Liver (tissue), 9 donors: ENCODE results near the gene CBFB. TPM values are rescaled to one million over a fixed set of nuclear protein-coding genes. Genes with fewer than 3 reads are reported as not detected.
A peak's percentile ranks its signal among the peaks of the same experiment; 100 is the strongest.

Experiments
- DNase-seq: peaks from one replicate; pipeline ENCODE4 v3.0.0-alpha.2; 2017; ENCODE audit warnings: low spot score
- H3K27ac ChIP-seq, 2 donors: one replicate each; pipeline ENCODE4 v1.7.0; 2013; ENCODE audit warnings: inconsistent platforms in 2 of 2, low read length in 2 of 2, control low read depth in 1 of 2, low read depth in 1 of 2, mild to moderate bottlenecking in 1 of 2
- H3K27me3 ChIP-seq, 4 donors: one replicate each; pipeline versions ENCODE4 v1.6.1 to v1.7.0; 2013; ENCODE audit warnings: low read length in 3 of 4, inconsistent platforms in 1 of 4, mild to moderate bottlenecking in 1 of 4, moderate library complexity in 1 of 4; ENCODE audit not compliant: control insufficient read depth in 4 of 4, insufficient read depth in 4 of 4
- H3K36me3 ChIP-seq, 4 donors: one replicate each; pipeline versions ENCODE4 v1.6.1 to v1.7.0; 2013; ENCODE audit warnings: low read length in 3 of 4, mild to moderate bottlenecking in 3 of 4, low read depth in 1 of 4, moderate library complexity in 1 of 4; ENCODE audit not compliant: control insufficient read depth in 4 of 4, insufficient read depth in 3 of 4
- H3K4me1 ChIP-seq, 4 donors: one replicate each; pipeline versions ENCODE4 v1.6.1 to v1.7.0; 2013; ENCODE audit warnings: low read length in 3 of 4, mild to moderate bottlenecking in 3 of 4, moderate library complexity in 1 of 4; ENCODE audit not compliant: control insufficient read depth in 4 of 4, insufficient read depth in 4 of 4
- H3K4me3 ChIP-seq, 3 donors: one replicate each; pipeline versions ENCODE4 v1.6.1 to v1.7.0; 2013; ENCODE audit warnings: low read length in 3 of 3, control low read depth in 1 of 3, low read depth in 1 of 3, mild to moderate bottlenecking in 1 of 3
- H3K9ac ChIP-seq, 2 donors: one replicate each; pipeline ENCODE4 v1.7.0; 2013; ENCODE audit warnings: low read length in 2 of 2, mild to moderate bottlenecking in 2 of 2, moderate library complexity in 2 of 2, control low read depth in 1 of 2, low read depth in 1 of 2
- H3K9me3 ChIP-seq, 4 donors: one replicate each; pipeline versions ENCODE4 v1.6.1 to v1.7.0; 2013; ENCODE audit warnings: low read length in 3 of 4; ENCODE audit not compliant: control insufficient read depth in 4 of 4
- FOXA1 ChIP-seq: IDR thresholded peaks from 2 replicates; pipeline ENCODE4 v1.6.1; 2016; ENCODE audit warnings: antibody characterized with exemption
- FOXA2 ChIP-seq: IDR thresholded peaks from 2 replicates; pipeline ENCODE4 v1.6.1; 2016; ENCODE audit warnings: antibody characterized with exemption
- HNF4A ChIP-seq, 2 donors: conservative IDR thresholded peaks; 2 replicates each; pipeline ENCODE4 v1.6.1; 2016; ENCODE audit warnings: antibody characterized with exemption in 2 of 2, mild to moderate bottlenecking in 2 of 2
- HNF4G ChIP-seq: IDR thresholded peaks from 2 replicates; pipeline ENCODE4 v1.6.1; 2016; ENCODE audit warnings: antibody characterized with exemption
- JUND ChIP-seq, 2 donors: IDR thresholded peaks; 2 replicates each; pipeline ENCODE4 v1.6.1; 2016; ENCODE audit warnings: antibody characterized with exemption in 2 of 2
- NR2F2 ChIP-seq: IDR thresholded peaks from 2 replicates; pipeline ENCODE4 v1.6.1; 2016; ENCODE audit warnings: antibody characterized with exemption
- RAD21 ChIP-seq, 2 donors: IDR thresholded peaks; 2 replicates each; pipeline ENCODE4 v1.6.1; 2016; ENCODE audit warnings: antibody characterized with exemption in 2 of 2, mild to moderate bottlenecking in 2 of 2
- RXRA ChIP-seq, 2 donors: IDR thresholded peaks; 2 replicates each; pipeline ENCODE4 v1.6.1; 2017 to 2018; ENCODE audit warnings: antibody characterized with exemption in 2 of 2, mild to moderate bottlenecking in 1 of 2
- SP1 ChIP-seq: IDR thresholded peaks from 2 replicates; pipeline ENCODE4 v1.6.1; 2018; ENCODE audit warnings: antibody characterized with exemption, mild to moderate bottlenecking
- TAF1 ChIP-seq: conservative IDR thresholded peaks from 2 replicates; pipeline ENCODE4 v1.6.1; 2016; ENCODE audit warnings: antibody characterized with exemption, mild to moderate bottlenecking
- YY1 ChIP-seq: IDR thresholded peaks from 2 replicates; pipeline ENCODE4 v1.6.1; 2016; ENCODE audit warnings: antibody characterized with exemption, mild to moderate bottlenecking
- WGBS: extraction: QIAGEN DNeasy Blood & Tissue Kit; methylation state at CpG from one replicate; pipeline ENCODE4 v1.1.7; 2013; 5-methylcytosine and 5-hydroxymethylcytosine counted together
- polyA plus RNA-seq, 2 donors: library from polyadenylated mRNA; stranded (reverse) in 1 of 2; unstranded in 1 of 2; fragments of 200-250 nt in 1 of 2; fragments of >200 nt in 1 of 2; fragmentation: Nextera tagmentation in 1 of 2; extraction: Ambion mirVana in 1 of 2; gene quantifications; one replicate each; pipeline versions ENCODE4 v1.2.1 to v1.2.3, GENCODE V29; 2013 to 2015
- total RNA-seq, 2 donors: library from RNA; depleted of rRNA; stranded (reverse); fragments of >200 nt; gene quantifications; one replicate each; pipeline ENCODE4 v1.2.3, GENCODE V29; 2014
- TF ChIP-seq, protein P1 (sequence below): fragments of 150-350 bp; IDR thresholded peaks from 2 replicates; pipeline ENCODE4 v1.5.1; 2017; ENCODE audit warnings: improper control_type of control experiment, low read depth, low read length; ENCODE audit not compliant: missing input control
- TF ChIP-seq, protein P2 (sequence below): IDR thresholded peaks from 2 replicates; pipeline ENCODE4 v1.6.1; 2016; ENCODE audit warnings: antibody characterized with exemption
- TF ChIP-seq, protein P3 (sequence below): IDR thresholded peaks from 2 replicates; pipeline ENCODE4 v1.6.1; 2016; ENCODE audit warnings: antibody characterized with exemption, mild to moderate bottlenecking
- TF ChIP-seq, protein P4 (sequence below): IDR thresholded peaks from 2 replicates; pipeline ENCODE4 v1.6.1; 2016; ENCODE audit warnings: antibody characterized with exemption
- donor health status: healthy.
- donor health status: healthy.
- donor health status: healthy.
- donor health status: healthy.
- donor health status: healthy.

The CBFB gene
- total and polyA plus RNA-seq, 4 donors, result 6.8 to 19.3 (median 11.2) TPM

DNA sequence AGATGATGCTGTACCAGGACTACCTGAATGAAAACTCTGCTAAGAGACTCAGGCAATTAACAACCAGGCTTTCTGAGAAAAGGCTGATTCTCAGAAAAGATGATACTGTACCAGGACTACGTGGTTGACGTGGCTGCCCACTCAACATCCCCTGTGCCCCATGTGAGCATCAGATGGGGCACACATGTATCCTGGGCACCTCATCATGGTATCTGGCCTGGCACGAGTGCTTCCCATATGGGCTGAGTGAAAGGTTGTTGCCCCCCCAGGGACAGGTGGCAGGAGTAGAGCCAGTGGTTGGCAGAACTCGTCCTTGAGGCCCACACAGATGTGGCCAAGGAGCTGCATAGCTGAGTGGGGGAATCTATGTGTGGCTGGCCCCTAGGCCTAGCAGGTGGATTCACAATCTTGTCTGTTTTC lies 44.0 kb upstream of the CBFB start:
- H3K27me3 ChIP-seq, result no peaks in the 10 kb centered on the region
- no peak overlapping the region for H3K27ac ChIP-seq
- no peak for DNase-seq
- H3K9ac ChIP-seq, result no peak overlapping the region
- WGBS, result 89% methylated on average over 4 of the region's 4 CpGs
- H3K9me3 ChIP-seq, result no peaks in the 10 kb centered on the region
- H3K4me1 ChIP-seq, result peaks cover 6 to 12% (median 9%) of the 10 kb centered on the region in 4 donors
- no peak overlapping the region for H3K4me3 ChIP-seq
- TF ChIP-seq JUND (IDR thresholded peaks at IDR 0.05), result no peak
- no peak for TF ChIP-seq HNF4A (conservative IDR thresholded peaks at IDR 0.05)
- no peak for TF ChIP-seq YY1
- no peaks in the 10 kb centered on the region for H3K36me3 ChIP-seq

DNA sequence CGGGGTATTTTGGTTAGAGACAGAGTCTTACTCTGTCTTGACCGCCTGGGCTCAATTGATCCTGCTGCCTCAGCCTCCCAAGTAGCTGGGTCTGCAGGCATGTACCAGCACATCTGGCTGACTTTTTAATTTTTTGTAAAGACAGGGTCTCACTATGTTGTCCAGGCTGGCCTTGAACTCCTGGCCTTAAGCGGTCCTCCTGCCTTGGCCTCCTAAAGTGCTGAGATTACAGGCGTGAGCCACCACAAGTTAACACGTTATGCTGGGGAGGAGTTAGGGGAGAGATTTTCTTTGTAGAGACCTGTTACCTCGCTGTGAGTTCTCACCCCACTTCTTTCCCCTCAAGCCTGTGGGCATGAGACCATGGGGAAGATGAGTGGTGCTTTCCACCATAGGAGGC lies 42.4 kb upstream of the CBFB start:
- no peak for DNase-seq
- no peak for TF ChIP-seq NR2F2
- no peak overlapping the region for H3K27ac ChIP-seq
- WGBS, result 97% methylated on average over 6 of the region's 6 CpGs
- no peak overlapping the region for H3K4me3 ChIP-seq
- no peaks in the 10 kb centered on the region for H3K36me3 ChIP-seq
- H3K9ac ChIP-seq, result no peak overlapping the region
- H3K4me1 ChIP-seq, result peaks cover 6 to 12% (median 9%) of the 10 kb centered on the region in 4 donors
- H3K9me3 ChIP-seq, result no peaks in the 10 kb centered on the region
- H3K27me3 ChIP-seq, result no peaks in the 10 kb centered on the region

DNA sequence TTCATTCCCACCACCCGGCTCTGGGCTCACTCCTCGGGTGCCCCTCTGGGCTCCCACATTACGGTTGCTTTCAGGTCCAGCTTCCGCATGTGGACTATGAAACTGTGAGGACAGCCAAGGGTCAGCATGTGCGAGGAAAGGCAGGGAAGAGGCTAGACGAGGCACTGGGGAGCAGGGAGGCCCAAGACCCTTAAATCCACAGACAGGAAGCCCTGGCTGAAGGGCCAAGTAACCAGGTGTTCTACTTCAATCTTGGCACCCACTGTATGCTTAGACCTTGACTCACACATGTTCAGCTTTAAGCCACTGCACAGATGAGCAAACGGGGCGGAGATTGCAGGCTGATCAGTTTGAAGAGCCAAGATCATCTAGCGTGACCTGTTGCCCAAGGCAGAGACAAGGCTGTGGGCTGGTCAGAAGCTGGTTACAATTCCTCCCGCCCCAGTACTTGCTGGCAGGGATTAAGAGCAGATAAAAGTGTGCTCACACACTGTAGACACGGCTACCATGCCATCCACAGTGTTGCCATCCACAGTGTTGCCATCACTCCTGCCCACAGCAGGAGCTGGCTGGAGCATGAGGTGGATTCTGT lies 40.7 kb upstream of the CBFB start, which contains the start of gene CES4A:
Gene CES4A, plus strand, starts transcription at position 393 of the 592 bp plus-strand sequence. Its CDS starts 184 bp downstream, at position 577.
- Histone ChIP-seq H3K9ac (no peak within 1 kb of the TSS), H3K9me3 (no peaks in the 10 kb centered on the region), H3K27ac (peak within 1 kb of the TSS; percentile 64 to 77), H3K4me3 (no peak within 1 kb of the TSS), H3K27me3 (no peaks in the 10 kb centered on the region), H3K36me3 (no peaks in the 10 kb centered on the region), H3K4me1 (peaks cover 6 to 12% (median 9%) of the 10 kb centered on the region in 4 donors)
- WGBS, result 39% methylated on average over 11 of the region's 11 CpGs
- peak; percentile 56 for TF ChIP-seq YY1
- TF ChIP-seq, protein P1, sequence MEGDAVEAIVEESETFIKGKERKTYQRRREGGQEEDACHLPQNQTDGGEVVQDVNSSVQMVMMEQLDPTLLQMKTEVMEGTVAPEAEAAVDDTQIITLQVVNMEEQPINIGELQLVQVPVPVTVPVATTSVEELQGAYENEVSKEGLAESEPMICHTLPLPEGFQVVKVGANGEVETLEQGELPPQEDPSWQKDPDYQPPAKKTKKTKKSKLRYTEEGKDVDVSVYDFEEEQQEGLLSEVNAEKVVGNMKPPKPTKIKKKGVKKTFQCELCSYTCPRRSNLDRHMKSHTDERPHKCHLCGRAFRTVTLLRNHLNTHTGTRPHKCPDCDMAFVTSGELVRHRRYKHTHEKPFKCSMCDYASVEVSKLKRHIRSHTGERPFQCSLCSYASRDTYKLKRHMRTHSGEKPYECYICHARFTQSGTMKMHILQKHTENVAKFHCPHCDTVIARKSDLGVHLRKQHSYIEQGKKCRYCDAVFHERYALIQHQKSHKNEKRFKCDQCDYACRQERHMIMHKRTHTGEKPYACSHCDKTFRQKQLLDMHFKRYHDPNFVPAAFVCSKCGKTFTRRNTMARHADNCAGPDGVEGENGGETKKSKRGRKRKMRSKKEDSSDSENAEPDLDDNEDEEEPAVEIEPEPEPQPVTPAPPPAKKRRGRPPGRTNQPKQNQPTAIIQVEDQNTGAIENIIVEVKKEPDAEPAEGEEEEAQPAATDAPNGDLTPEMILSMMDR, result no peak
- peak; percentile 85 for TF ChIP-seq NR2F2
- peak; percentile 82 to 83 for TF ChIP-seq HNF4A (conservative IDR thresholded peaks at IDR 0.05)
- no peak for TF ChIP-seq HNF4G
- peak; percentile 16 to 59 for TF ChIP-seq JUND (IDR thresholded peaks at IDR 0.05)
- TF ChIP-seq, protein P2, sequence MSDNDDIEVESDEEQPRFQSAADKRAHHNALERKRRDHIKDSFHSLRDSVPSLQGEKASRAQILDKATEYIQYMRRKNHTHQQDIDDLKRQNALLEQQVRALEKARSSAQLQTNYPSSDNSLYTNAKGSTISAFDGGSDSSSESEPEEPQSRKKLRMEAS, result peak; percentile 98
- peak; percentile 72 for TF ChIP-seq SP1
- TF ChIP-seq, protein P3, sequence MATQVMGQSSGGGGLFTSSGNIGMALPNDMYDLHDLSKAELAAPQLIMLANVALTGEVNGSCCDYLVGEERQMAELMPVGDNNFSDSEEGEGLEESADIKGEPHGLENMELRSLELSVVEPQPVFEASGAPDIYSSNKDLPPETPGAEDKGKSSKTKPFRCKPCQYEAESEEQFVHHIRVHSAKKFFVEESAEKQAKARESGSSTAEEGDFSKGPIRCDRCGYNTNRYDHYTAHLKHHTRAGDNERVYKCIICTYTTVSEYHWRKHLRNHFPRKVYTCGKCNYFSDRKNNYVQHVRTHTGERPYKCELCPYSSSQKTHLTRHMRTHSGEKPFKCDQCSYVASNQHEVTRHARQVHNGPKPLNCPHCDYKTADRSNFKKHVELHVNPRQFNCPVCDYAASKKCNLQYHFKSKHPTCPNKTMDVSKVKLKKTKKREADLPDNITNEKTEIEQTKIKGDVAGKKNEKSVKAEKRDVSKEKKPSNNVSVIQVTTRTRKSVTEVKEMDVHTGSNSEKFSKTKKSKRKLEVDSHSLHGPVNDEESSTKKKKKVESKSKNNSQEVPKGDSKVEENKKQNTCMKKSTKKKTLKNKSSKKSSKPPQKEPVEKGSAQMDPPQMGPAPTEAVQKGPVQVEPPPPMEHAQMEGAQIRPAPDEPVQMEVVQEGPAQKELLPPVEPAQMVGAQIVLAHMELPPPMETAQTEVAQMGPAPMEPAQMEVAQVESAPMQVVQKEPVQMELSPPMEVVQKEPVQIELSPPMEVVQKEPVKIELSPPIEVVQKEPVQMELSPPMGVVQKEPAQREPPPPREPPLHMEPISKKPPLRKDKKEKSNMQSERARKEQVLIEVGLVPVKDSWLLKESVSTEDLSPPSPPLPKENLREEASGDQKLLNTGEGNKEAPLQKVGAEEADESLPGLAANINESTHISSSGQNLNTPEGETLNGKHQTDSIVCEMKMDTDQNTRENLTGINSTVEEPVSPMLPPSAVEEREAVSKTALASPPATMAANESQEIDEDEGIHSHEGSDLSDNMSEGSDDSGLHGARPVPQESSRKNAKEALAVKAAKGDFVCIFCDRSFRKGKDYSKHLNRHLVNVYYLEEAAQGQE, result peak; percentile 55
- TF ChIP-seq RAD21 (IDR thresholded peaks at IDR 0.05), result peak in 1 of 2 donors; percentile 20
- TF ChIP-seq FOXA1, result no peak
- peak; percentile 69 to 74 for TF ChIP-seq RXRA (IDR thresholded peaks at IDR 0.05)
- peak; percentile 36 for TF ChIP-seq FOXA2
- no peak for TF ChIP-seq TAF1
- TF ChIP-seq, protein P4, sequence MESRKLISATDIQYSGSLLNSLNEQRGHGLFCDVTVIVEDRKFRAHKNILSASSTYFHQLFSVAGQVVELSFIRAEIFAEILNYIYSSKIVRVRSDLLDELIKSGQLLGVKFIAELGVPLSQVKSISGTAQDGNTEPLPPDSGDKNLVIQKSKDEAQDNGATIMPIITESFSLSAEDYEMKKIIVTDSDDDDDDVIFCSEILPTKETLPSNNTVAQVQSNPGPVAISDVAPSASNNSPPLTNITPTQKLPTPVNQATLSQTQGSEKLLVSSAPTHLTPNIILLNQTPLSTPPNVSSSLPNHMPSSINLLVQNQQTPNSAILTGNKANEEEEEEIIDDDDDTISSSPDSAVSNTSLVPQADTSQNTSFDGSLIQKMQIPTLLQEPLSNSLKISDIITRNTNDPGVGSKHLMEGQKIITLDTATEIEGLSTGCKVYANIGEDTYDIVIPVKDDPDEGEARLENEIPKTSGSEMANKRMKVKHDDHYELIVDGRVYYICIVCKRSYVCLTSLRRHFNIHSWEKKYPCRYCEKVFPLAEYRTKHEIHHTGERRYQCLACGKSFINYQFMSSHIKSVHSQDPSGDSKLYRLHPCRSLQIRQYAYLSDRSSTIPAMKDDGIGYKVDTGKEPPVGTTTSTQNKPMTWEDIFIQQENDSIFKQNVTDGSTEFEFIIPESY, result no peak
- DNase-seq, result no peak
